Activated CD4-positive, alpha-beta T cell treated with anti-CD3 and anti-CD28 coated beads for 36 hours (primary cell): Measurements from ENCODE around the gene NDUFV2. TPM values are rescaled to one million over a fixed set of nuclear protein-coding genes. Genes with fewer than 3 reads are reported as not detected.
A peak's percentile ranks its signal among the peaks of the same experiment; 100 is the strongest.

Experiments
- ATAC-seq: fragments of 200-7000 bp; cut with Tn5 transposase; one replicate; pipeline ENCODE4 v1.10.0; 2021; ENCODE audit warnings: mild to moderate bottlenecking, moderate library complexity
- CTCF ChIA-PET: fragments of 350-600 bp; sonication (Branson Sonifier 250); formaldehyde crosslinking; loops from one replicate; lab custom pipeline; 2021; ENCODE audit warnings: antibody characterized with exemption; lab: Charles Lee
- POLR2A ChIA-PET: fragments of 350-600 bp; sonication (Branson Sonifier 250); formaldehyde crosslinking; loops from one replicate; lab custom pipeline; 2021; ENCODE audit warnings: antibody characterized with exemption, inconsistent platforms; lab: Charles Lee
- DNase-seq: peaks from one replicate; pipeline ENCODE4 v3.0.0-alpha.2; 2020
- H3K27ac Mint-ChIP-seq: one replicate; pipeline ENCODE4 v1.8.0; 2021; ENCODE audit warnings: mixed read lengths
- H3K27me3 Mint-ChIP-seq: one replicate; pipeline ENCODE4 v1.8.0; 2021; ENCODE audit warnings: mixed read lengths
- H3K36me3 Mint-ChIP-seq: one replicate; pipeline ENCODE4 v1.8.0; 2021; ENCODE audit warnings: low read depth, mixed read lengths
- H3K4me1 Mint-ChIP-seq: one replicate; pipeline ENCODE4 v1.8.0; 2021; ENCODE audit warnings: mixed read lengths
- H3K4me3 Mint-ChIP-seq: one replicate; pipeline ENCODE4 v1.8.0; 2021; ENCODE audit warnings: mild to moderate bottlenecking, moderate library complexity, mixed read lengths
- H3K9me3 Mint-ChIP-seq: one replicate; pipeline ENCODE4 v1.8.0; 2021; ENCODE audit warnings: low read depth, mixed read lengths
- intact Hi-C, 2 experiments: fragments of 100-400 bp; cut with DNase I in 1 of 2; cut with micrococcal nuclease in 1 of 2; formaldehyde crosslinking; loops; one replicate each; pipeline versions ENCODE4 v1.14.2 to v1.15.1; 2022 to 2024; cut with DNase I, micrococcal nuclease
- total RNA-seq, 2 experiments: library from RNA; stranded (reverse); gene quantifications; one replicate each; pipeline ENCODE4 v1.2.3, GENCODE V29; 2021

Gene NDUFV2
- total RNA-seq, 2 experiments from 2014 or later = 331 to 372 TPM

- H3K4me3 Mint-ChIP-seq = no peak overlapping the region
- H3K36me3 Mint-ChIP-seq = no peaks in the 10 kb centered on the region
- POLR2A ChIA-PET = no interaction called here
- H3K27me3 Mint-ChIP-seq = no peaks in the 10 kb centered on the region
- DNase-seq (no peak), ATAC-seq (no peak)
- intact Hi-C loops = no loop called here
- no peaks in the 10 kb centered on the region for H3K9me3 Mint-ChIP-seq
- no peak overlapping the region for H3K27ac Mint-ChIP-seq
- CTCF ChIA-PET = interaction anchor here (1.2 to 1.4 kb wide), 2 partner anchors 15 to 544 kb away, joined by 4 read pairs; no protein-coding TSS in a partner anchor
- H3K4me1 Mint-ChIP-seq = peaks cover 15% of the 10 kb centered on the region
Measured at GRCh38 chr18:9068346-9068745, 34.2 kb upstream of the NDUFV2 start.

GRCh38 chr18:9069601-9070000 lies 32.9 kb upstream of the NDUFV2 start:
- Mint-ChIP-seq H3K9me3 (no peaks in the 10 kb centered on the region), H3K27ac (peak overlapping the region; percentile 40), H3K36me3 (no peaks in the 10 kb centered on the region), H3K4me1 (peaks cover 21% of the 10 kb centered on the region), H3K4me3 (no peak overlapping the region), H3K27me3 (no peaks in the 10 kb centered on the region)
- ChIA-PET CTCF (interaction anchor here (1.2 to 1.4 kb wide), 2 partner anchors 13 to 25 kb away, joined by 3 to 4 read pairs; no protein-coding TSS in a partner anchor), POLR2A (no interaction called here)
- DNase-seq (no peak), ATAC-seq (no peak)
- intact Hi-C loops = no loop called here

- Mint-ChIP-seq H3K27me3 (no peaks in the 10 kb centered on the region), H3K9me3 (no peaks in the 10 kb centered on the region), H3K4me1 (peaks cover 21% of the 10 kb centered on the region), H3K36me3 (no peaks in the 10 kb centered on the region), H3K27ac (no peak overlapping the region), H3K4me3 (no peak overlapping the region)
- no peak for ATAC-seq
- intact Hi-C loops = loop anchor here (5.0 kb wide), 3 partner anchors 262 to 447 kb away; partner anchors contain the start of gene TWSG1 (in 1 of the 2)
- no peak for DNase-seq
- POLR2A ChIA-PET = no interaction called here
- CTCF ChIA-PET = interaction anchor here (0.7 to 0.8 kb wide), 2 partner anchors 57 to 396 kb away, joined by 3 read pairs; no protein-coding TSS in a partner anchor
Measured at GRCh38 chr18:9070212-9070611, 32.3 kb upstream of the NDUFV2 start.

GRCh38 chr18:9079818-9080528 lies 22.5 kb upstream of the NDUFV2 start:
- intact Hi-C loops = loop anchor here in 1 of 2 experiments (5.0 kb wide), 1 partner anchor 397 kb away; the partner anchor contains the start of gene RALBP1
- Mint-ChIP-seq H3K36me3 (no peaks in the 10 kb centered on the region), H3K27me3 (no peaks in the 10 kb centered on the region), H3K4me1 (peaks cover 30% of the 10 kb centered on the region), H3K4me3 (no peak overlapping the region), H3K9me3 (no peaks in the 10 kb centered on the region), H3K27ac (no peak overlapping the region)
- ChIA-PET CTCF (interaction anchor here (0.6 to 1.0 kb wide), 2 partner anchors 39 to 67 kb away, joined by 3 read pairs; no protein-coding TSS in a partner anchor), POLR2A (no interaction called here)
- DNase-seq (no peak), ATAC-seq (no peak)

GRCh38 chr18:9081940-9082339 lies 20.6 kb upstream of the NDUFV2 start:
- POLR2A ChIA-PET = interaction anchor here (1.3 to 2.0 kb wide), 7 partner anchors 14 to 62 kb away, joined by 6 to 45 read pairs (median 9); partner anchors contain the start of gene ANKRD12
- H3K27ac Mint-ChIP-seq = no peak overlapping the region
- DNase-seq (peak; percentile 76), ATAC-seq (peak; percentile 4)
- H3K4me3 Mint-ChIP-seq = no peak overlapping the region
- no peaks in the 10 kb centered on the region for H3K9me3 Mint-ChIP-seq
- no peaks in the 10 kb centered on the region for H3K27me3 Mint-ChIP-seq
- intact Hi-C loops = loop anchor here (1.0 to 5.0 kb wide), 4 partner anchors 9 to 395 kb away; partner anchors contain the start of genes ANKRD12 (in 1 of the 2), NDUFV2 (in 1 of the 2) and RALBP1 (in 1 of the 2)
- H3K36me3 Mint-ChIP-seq = peaks cover 7% of the 10 kb centered on the region
- CTCF ChIA-PET = interaction anchor here (0.9 to 3.1 kb wide), 13 partner anchors 8 to 395 kb away, joined by 3 to 20 read pairs (median 8); no protein-coding TSS in a partner anchor
- H3K4me1 Mint-ChIP-seq = peaks cover 36% of the 10 kb centered on the region

- H3K4me3 Mint-ChIP-seq = peak overlapping the region; percentile 62
- peaks cover 41% of the 10 kb centered on the region for H3K4me1 Mint-ChIP-seq
- H3K27ac Mint-ChIP-seq = peak overlapping the region; percentile 96
- peaks cover 7% of the 10 kb centered on the region for H3K36me3 Mint-ChIP-seq
- ATAC-seq = peak; percentile 91
- no peaks in the 10 kb centered on the region for H3K9me3 Mint-ChIP-seq
- intact Hi-C loops = loop anchor here (1.0 to 5.0 kb wide), 9 partner anchors 8 to 394 kb away; partner anchors contain the start of genes NDUFV2 (in 2 of the 2), ANKRD12 (in 1 of the 2) and RALBP1 (in 1 of the 2)
- no peaks in the 10 kb centered on the region for H3K27me3 Mint-ChIP-seq
- POLR2A ChIA-PET = interaction anchor here (0.6 to 2.0 kb wide), 19 partner anchors 8 to 157 kb away, joined by 3 to 45 read pairs (median 6); partner anchors contain the start of genes ANKRD12 and NDUFV2
- CTCF ChIA-PET = interaction anchor here (0.7 to 3.1 kb wide), 23 partner anchors 9 to 394 kb away, joined by 3 to 20 read pairs (median 5); partner anchors contain the start of gene NDUFV2
- DNase-seq = peak; percentile 80
Measured at GRCh38 chr18:9082711-9083510, 19.6 kb upstream of the NDUFV2 start.

- Mint-ChIP-seq H3K27ac (peak overlapping the region; percentile 13), H3K4me3 (no peak overlapping the region), H3K9me3 (no peaks in the 10 kb centered on the region), H3K4me1 (peaks cover 61% of the 10 kb centered on the region), H3K27me3 (no peaks in the 10 kb centered on the region), H3K36me3 (peaks cover 10% of the 10 kb centered on the region)
- CTCF ChIA-PET = interaction anchor here (1.0 to 1.3 kb wide), 3 partner anchors 12 to 60 kb away, joined by 3 read pairs; no protein-coding TSS in a partner anchor
- POLR2A ChIA-PET = interaction anchor here (0.8 kb wide), 1 partner anchor 82 kb away, joined by 3 read pairs; no protein-coding TSS in a partner anchor
- DNase-seq (no peak), ATAC-seq (no peak)
- intact Hi-C loops = no loop called here
Measured at GRCh38 chr18:9086015-9086414, 16.5 kb upstream of the NDUFV2 start.

GRCh38 chr18:9086624-9087023 lies 15.9 kb upstream of the NDUFV2 start:
- peaks cover 10% of the 10 kb centered on the region for H3K36me3 Mint-ChIP-seq
- H3K27ac Mint-ChIP-seq = peak overlapping the region; percentile 13
- CTCF ChIA-PET = interaction anchor here (0.9 kb wide), 1 partner anchor 19 kb away, joined by 3 read pairs; no protein-coding TSS in a partner anchor
- intact Hi-C loops = no loop called here
- DNase-seq (no peak), ATAC-seq (no peak)
- no peak overlapping the region for H3K4me3 Mint-ChIP-seq
- H3K4me1 Mint-ChIP-seq = peaks cover 64% of the 10 kb centered on the region
- H3K27me3 Mint-ChIP-seq = no peaks in the 10 kb centered on the region
- POLR2A ChIA-PET = interaction anchor here (0.6 kb wide), 1 partner anchor 50 kb away, joined by 4 read pairs; the partner anchor contains the start of gene ANKRD12
- H3K9me3 Mint-ChIP-seq = peaks cover 2% of the 10 kb centered on the region

- Mint-ChIP-seq H3K27ac (no peak overlapping the region), H3K4me3 (no peak overlapping the region), H3K4me1 (peaks cover 66% of the 10 kb centered on the region), H3K36me3 (peaks cover 10% of the 10 kb centered on the region), H3K9me3 (peaks cover 2% of the 10 kb centered on the region), H3K27me3 (no peaks in the 10 kb centered on the region)
- CTCF ChIA-PET = interaction anchor here (0.5 to 1.5 kb wide), 4 partner anchors 9 to 18 kb away, joined by 3 to 4 read pairs (median 4); no protein-coding TSS in a partner anchor
- ATAC-seq (no peak), DNase-seq (no peak)
- intact Hi-C loops = no loop called here
- POLR2A ChIA-PET = interaction anchor here (0.6 to 1.4 kb wide), 3 partner anchors 11 to 49 kb away, joined by 3 to 12 read pairs (median 4); partner anchors contain the start of gene ANKRD12
Measured at GRCh38 chr18:9087144-9087543, 15.4 kb upstream of the NDUFV2 start.

GRCh38 chr18:9088252-9088651 lies 14.2 kb upstream of the NDUFV2 start:
- no peaks in the 10 kb centered on the region for H3K27me3 Mint-ChIP-seq
- intact Hi-C loops = no loop called here
- ChIA-PET CTCF (interaction anchor here (1.1 to 1.5 kb wide), 3 partner anchors 8 to 14 kb away, joined by 3 to 4 read pairs (median 4); no protein-coding TSS in a partner anchor), POLR2A (interaction anchor here (0.7 to 1.4 kb wide), 3 partner anchors 8 to 49 kb away, joined by 3 to 12 read pairs (median 3); partner anchors contain the start of gene ANKRD12)
- ATAC-seq = no peak
- no peak for DNase-seq
- peaks cover 2% of the 10 kb centered on the region for H3K9me3 Mint-ChIP-seq
- H3K4me1 Mint-ChIP-seq = peaks cover 64% of the 10 kb centered on the region
- H3K36me3 Mint-ChIP-seq = peaks cover 10% of the 10 kb centered on the region
- peak overlapping the region; percentile 46 for H3K4me3 Mint-ChIP-seq
- peak overlapping the region; percentile 73 for H3K27ac Mint-ChIP-seq
